H1 (cell line): ENCODE measurements around the gene ADAMTS16. TPM values are rescaled to one million over a fixed set of nuclear protein-coding genes. Genes with fewer than 3 reads are reported as not detected.

Experiments
- CTCF ChIA-PET: fragments of 300-600 bp; sonication (Branson Sonifier 250); formaldehyde crosslinking; loops from one replicate; lab custom pipeline; 2021; ENCODE audit not compliant: partially characterized antibody; lab: Charles Lee
- POLR2A ChIA-PET: fragments of 300-600 bp; sonication (Branson Sonifier 250); formaldehyde crosslinking; loops from one replicate; lab custom pipeline; 2021; ENCODE audit warnings: inconsistent platforms; ENCODE audit not compliant: partially characterized antibody; lab: Charles Lee
- DNase-seq, 2 experiments: peaks; one replicate each; pipeline versions ENCODE4 v3.0.0 to v3.0.0-alpha.2; 2010 to 2022; ENCODE audit warnings: low spot score in 2 of 2, low read depth in 1 of 2, mixed read lengths in 1 of 2
- FAIRE-seq: peaks from 2 replicates; lab custom pipeline; 2011; peaks lifted over from hg19 to GRCh38; lab: Jason Lieb, UNC
- H2AFZ ChIP-seq: 2 replicates; pipeline ENCODE4 v1.8.1; 2012; ENCODE audit warnings: low read length, inconsistent platforms
- H2AK5ac ChIP-seq: 2 replicates; pipeline ENCODE4 v1.6.1; 2013; ENCODE audit warnings: low read depth, low read length
- H2BK120ac ChIP-seq: replicated peaks from 2 replicates; pipeline ENCODE3; 2013; ENCODE audit warnings: low read depth, low read length, inconsistent platforms
- H2BK12ac ChIP-seq: 2 replicates; pipeline ENCODE4 v1.6.1; 2013; ENCODE audit warnings: low read depth, low read length
- H2BK15ac ChIP-seq: 2 replicates; pipeline ENCODE4 v1.6.1; 2013; ENCODE audit warnings: low read length
- H2BK20ac ChIP-seq: 2 replicates; pipeline ENCODE4 v1.6.1; 2013; ENCODE audit warnings: low read length
- H2BK5ac ChIP-seq: 2 replicates; pipeline ENCODE4 v1.6.1; 2013; ENCODE audit warnings: low read depth, low read length
- H3K14ac ChIP-seq: 2 replicates; pipeline ENCODE4 v1.6.1; 2013; ENCODE audit warnings: inconsistent platforms; ENCODE audit not compliant: insufficient read length
- H3K18ac ChIP-seq: 2 replicates; pipeline ENCODE4 v1.6.1; 2013; ENCODE audit warnings: low read length; ENCODE audit errors: extremely low read depth
- H3K23ac ChIP-seq: 2 replicates; pipeline ENCODE4 v1.6.1; 2013; ENCODE audit warnings: inconsistent platforms; ENCODE audit not compliant: insufficient read length
- H3K23me2 ChIP-seq: 2 replicates; pipeline ENCODE4 v1.6.1; 2013; ENCODE audit warnings: low read depth, low read length
- H3K27ac ChIP-seq: 2 replicates; pipeline ENCODE4 v1.6.1; 2011; ENCODE audit warnings: low read depth, low read length, inconsistent platforms
- H3K27me3 ChIP-seq, 4 experiments: replicated peaks in 1 of 4; 1 replicate in 1 of 4; 2 replicates in 3 of 4; pipeline versions ENCODE4 v1.6.1 to v1.8.1; 2011 to 2013; ENCODE audit warnings: low read length in 3 of 4, mild to moderate bottlenecking in 3 of 4, inconsistent platforms in 2 of 4, mixed read lengths in 2 of 4, moderate library complexity in 1 of 4; ENCODE audit not compliant: control insufficient read depth in 3 of 4, insufficient read depth in 3 of 4; ENCODE audit errors: extremely low read depth in 1 of 4
- H3K36me3 ChIP-seq, 4 experiments: 2 replicates each; pipeline versions ENCODE4 v1.6.1 to v1.8.1; 2011 to 2013; ENCODE audit warnings: mild to moderate bottlenecking in 4 of 4, low read length in 3 of 4, moderate library complexity in 2 of 4, control low read depth in 1 of 4, inconsistent platforms in 1 of 4; ENCODE audit not compliant: insufficient read depth in 4 of 4, control insufficient read depth in 2 of 4
- H3K4ac ChIP-seq: replicated peaks from 2 replicates; pipeline ENCODE3; 2013; ENCODE audit warnings: low read length, low read depth, mixed read lengths, inconsistent platforms; ENCODE audit not compliant: insufficient read length
- H3K4me1 ChIP-seq, 4 experiments: replicated peaks in 1 of 4; 1 replicate in 1 of 4; 2 replicates in 3 of 4; pipeline versions ENCODE4 v1.6.1 to v1.8.1; 2011 to 2013; ENCODE audit warnings: low read length in 3 of 4, inconsistent platforms in 2 of 4, mixed read lengths in 1 of 4; ENCODE audit not compliant: insufficient read depth in 4 of 4, control insufficient read depth in 3 of 4
- H3K4me2 ChIP-seq, 2 experiments: 2 replicates each; pipeline versions ENCODE4 v1.6.1 to v1.8.1; 2011 to 2013; ENCODE audit warnings: low read depth in 2 of 2, low read length in 2 of 2, control low read depth in 1 of 2, inconsistent platforms in 1 of 2, mild to moderate bottlenecking in 1 of 2; ENCODE audit not compliant: insufficient read depth in 1 of 2
- H3K4me3 ChIP-seq, 4 experiments: fragments of 200-600, 300-600 bp in 1 of 4; sonication (generic), shearing (Covaris generic), sonication (Bioruptor Twin) in 1 of 4; 2 replicates each; pipeline versions ENCODE4 v1.5.1 to v1.8.1; 2011 to 2016; ENCODE audit warnings: low read length in 4 of 4, low read depth in 3 of 4, control low read depth in 2 of 4, inconsistent platforms in 2 of 4, mild to moderate bottlenecking in 2 of 4, mixed read lengths in 1 of 4, moderate library complexity in 1 of 4; ENCODE audit not compliant: insufficient read depth in 2 of 4; ENCODE audit errors: extremely low read depth in 1 of 4
- H3K56ac ChIP-seq: replicated peaks from 2 replicates; pipeline ENCODE3; 2013; ENCODE audit warnings: low read depth, mild to moderate bottlenecking, mixed read lengths, low read length, inconsistent platforms; ENCODE audit not compliant: insufficient read length
- H3K79me1 ChIP-seq: 2 replicates; pipeline ENCODE4 v1.6.1; 2013; ENCODE audit warnings: low read depth, low read length, control low read depth
- H3K79me2 ChIP-seq, 2 experiments: 2 replicates each; pipeline versions ENCODE4 v1.6.1 to v1.8.1; 2012 to 2013; ENCODE audit warnings: low read length in 2 of 2, mild to moderate bottlenecking in 2 of 2, inconsistent platforms in 1 of 2; ENCODE audit not compliant: insufficient read depth in 2 of 2, control insufficient read depth in 1 of 2
- H3K9ac ChIP-seq, 4 experiments: replicated peaks in 1 of 4; 1 replicate in 1 of 4; 2 replicates in 3 of 4; pipeline versions ENCODE4 v1.6.1 to v1.8.1; 2011 to 2013; ENCODE audit warnings: low read depth in 3 of 4, low read length in 3 of 4, control low read depth in 2 of 4, mild to moderate bottlenecking in 2 of 4, moderate library complexity in 2 of 4, inconsistent platforms in 1 of 4; ENCODE audit errors: extremely low read depth in 1 of 4
- H3K9me3 ChIP-seq, 2 experiments: 2 replicates each; pipeline versions ENCODE4 v1.6.1 to v1.8.1; 2012 to 2013; ENCODE audit warnings: mild to moderate bottlenecking in 2 of 2, moderate library complexity in 2 of 2, control low read depth in 1 of 2, inconsistent platforms in 1 of 2, low read depth in 1 of 2, low read length in 1 of 2, mixed read lengths in 1 of 2; ENCODE audit not compliant: insufficient read depth in 2 of 2
- H4K20me1 ChIP-seq, 2 experiments: replicated peaks in 1 of 2; 2 replicates each; pipeline versions ENCODE3 to v1.8.1; 2011 to 2013; ENCODE audit warnings: inconsistent platforms in 2 of 2, low read length in 2 of 2, mild to moderate bottlenecking in 1 of 2; ENCODE audit not compliant: insufficient read depth in 2 of 2, control insufficient read depth in 1 of 2
- H4K5ac ChIP-seq: 2 replicates; pipeline ENCODE4 v1.6.1; 2013; ENCODE audit warnings: low read length, low read depth, mixed read lengths, inconsistent platforms; ENCODE audit not compliant: insufficient read length
- H4K8ac ChIP-seq: 2 replicates; pipeline ENCODE4 v1.8.0; 2013; ENCODE audit warnings: mild to moderate bottlenecking, moderate library complexity, low read length, inconsistent platforms; ENCODE audit not compliant: insufficient read depth; ENCODE audit errors: extremely low read depth
- H4K91ac ChIP-seq: replicated peaks from 2 replicates; pipeline ENCODE3; 2013; ENCODE audit warnings: low read length, mixed read lengths, inconsistent platforms; ENCODE audit not compliant: insufficient read length
- BRCA1 ChIP-seq: IDR thresholded peaks from 2 replicates; pipeline ENCODE4 v1.6.1; 2012; ENCODE audit warnings: low read depth, low read length, improper control_type of control experiment
- CBX8 ChIP-seq: fragments of 300-800, 300-1000 bp; sonication (generic); IDR thresholded peaks from 2 replicates; pipeline ENCODE4 v1.7.1; 2016; ENCODE audit warnings: low read depth, low read length, borderline replicate concordance
- EZH2 ChIP-seq: fragments of 200-600 bp; sonication (generic); IDR thresholded peaks from 2 replicates; pipeline ENCODE4 v1.7.1; 2012; ENCODE audit warnings: low read depth, mild to moderate bottlenecking, moderate library complexity, low read length, inconsistent platforms; ENCODE audit not compliant: severe bottlenecking
- GABPA ChIP-seq: IDR thresholded peaks from 2 replicates; pipeline ENCODE4 v1.6.1; 2011; ENCODE audit warnings: mild to moderate bottlenecking, low read length, moderate library complexity, borderline replicate concordance; ENCODE audit not compliant: insufficient read depth
- KDM5A ChIP-seq: fragments of 200-600 bp; IDR thresholded peaks from 2 replicates; pipeline ENCODE4 v1.7.1; 2012; ENCODE audit warnings: mild to moderate bottlenecking, low read length, inconsistent platforms, mixed read lengths
- POU5F1 ChIP-seq: IDR thresholded peaks from 2 replicates; pipeline ENCODE4 v1.6.1; 2011; ENCODE audit warnings: low read depth, mild to moderate bottlenecking, low read length, moderate library complexity
- SUZ12 ChIP-seq: fragments of 200-600 bp; sonication (generic); IDR thresholded peaks from 2 replicates; pipeline ENCODE4 v1.6.1; 2012; ENCODE audit warnings: mild to moderate bottlenecking, inconsistent platforms, low read length, moderate library complexity, mixed read lengths
- TAF7 ChIP-seq: optimal IDR thresholded peaks from 2 replicates; pipeline ENCODE3; 2011; ENCODE audit warnings: low read depth, mild to moderate bottlenecking, inconsistent platforms, low read length, moderate library complexity, borderline replicate concordance
- YY1 ChIP-seq: IDR thresholded peaks from 2 replicates; pipeline ENCODE4 v1.6.1; 2011; ENCODE audit warnings: low read depth, mild to moderate bottlenecking, low read length
- WGBS, 2 experiments: shearing (Covaris generic) in 1 of 2; methylation state at CpG; one replicate each; pipeline versions ENCODE4 v1.1.6 to v1.1.7; 2013 to 2015; ENCODE audit warnings: low lambda C conversion rate in 2 of 2, mixed read lengths in 2 of 2, inconsistent platforms in 1 of 2, low coverage in 1 of 2, missing lambda C conversion rate in 1 of 2; ENCODE audit not compliant: insufficient replicate concordance in 2 of 2, insufficient coverage in 1 of 2, insufficient read length in 1 of 2; ENCODE audit errors: extremely low coverage in 1 of 2, missing lambda C conversion rate in 1 of 2; 5-methylcytosine and 5-hydroxymethylcytosine counted together
- polyA plus RNA-seq, 7 experiments: library from polyadenylated mRNA; depleted of rRNA in 3 of 7; stranded (reverse) in 5 of 7; unstranded in 2 of 7; fragments of >200 nt in 5 of 7; fragments of 200-250 nt in 2 of 7; gene quantifications; 1 replicate in 5 of 7; 2 replicates in 1 of 7; 4 replicates in 1 of 7; pipeline versions ENCODE4 v1.2.1 to v1.2.3, GENCODE V29; 2011 to 2013; ENCODE audit warnings: missing spikeins in 2 of 7, mixed read lengths in 2 of 7
- total RNA-seq: library from RNA; stranded (reverse); fragmentation: NEBNext Ultra II Directional; extraction: Animal tissue kit (Norgen Biotek cat#: 25700); gene quantifications from 2 replicates; pipeline ENCODE4 v1.2.1, GENCODE V29; 2021
- TF ChIP-seq, protein P1 (sequence below), 3 experiments: IDR thresholded peaks; 1 replicate in 2 of 3; 2 replicates in 1 of 3; pipeline versions ENCODE4 v1.5.1 to v1.6.1; 2011; ENCODE audit warnings: low read length in 3 of 3, mild to moderate bottlenecking in 3 of 3, inconsistent platforms in 2 of 3, low read depth in 1 of 3, moderate library complexity in 1 of 3; ENCODE audit not compliant: insufficient read depth in 1 of 3; ENCODE audit errors: control extremely low read depth in 1 of 3

ADAMTS16 gene
- total and polyA plus RNA-seq, 2 of the 8 experiments (the other 6 are each of a cell fraction or from before 2014, with no cell fraction given): 3.7 to 16.0 TPM

DNA sequence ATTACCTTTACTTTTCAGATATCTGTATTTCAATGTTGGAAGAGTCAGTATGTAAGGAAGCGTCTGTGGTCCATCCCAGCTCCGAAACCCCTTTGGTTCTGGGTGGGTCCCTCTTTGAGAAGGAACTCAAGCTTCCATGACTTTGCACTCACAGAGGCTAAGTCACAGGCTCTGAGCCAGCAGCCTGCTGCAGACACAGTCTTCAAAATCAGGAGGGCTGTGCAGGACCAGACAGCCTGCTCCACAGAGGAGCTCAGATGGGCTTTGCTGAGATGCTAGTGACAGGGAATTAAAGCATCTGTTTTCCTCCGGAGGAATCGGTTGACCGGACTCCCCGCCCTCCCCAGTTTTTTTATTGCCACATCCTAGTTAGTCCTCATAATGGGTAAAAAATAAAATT is 155.9 kb downstream of the ADAMTS16 start:
- H2BK12ac ChIP-seq: no peak overlapping the region
- TF ChIP-seq BRCA1: no peak
- no peak for TF ChIP-seq TAF7
- TF ChIP-seq, protein P1, sequence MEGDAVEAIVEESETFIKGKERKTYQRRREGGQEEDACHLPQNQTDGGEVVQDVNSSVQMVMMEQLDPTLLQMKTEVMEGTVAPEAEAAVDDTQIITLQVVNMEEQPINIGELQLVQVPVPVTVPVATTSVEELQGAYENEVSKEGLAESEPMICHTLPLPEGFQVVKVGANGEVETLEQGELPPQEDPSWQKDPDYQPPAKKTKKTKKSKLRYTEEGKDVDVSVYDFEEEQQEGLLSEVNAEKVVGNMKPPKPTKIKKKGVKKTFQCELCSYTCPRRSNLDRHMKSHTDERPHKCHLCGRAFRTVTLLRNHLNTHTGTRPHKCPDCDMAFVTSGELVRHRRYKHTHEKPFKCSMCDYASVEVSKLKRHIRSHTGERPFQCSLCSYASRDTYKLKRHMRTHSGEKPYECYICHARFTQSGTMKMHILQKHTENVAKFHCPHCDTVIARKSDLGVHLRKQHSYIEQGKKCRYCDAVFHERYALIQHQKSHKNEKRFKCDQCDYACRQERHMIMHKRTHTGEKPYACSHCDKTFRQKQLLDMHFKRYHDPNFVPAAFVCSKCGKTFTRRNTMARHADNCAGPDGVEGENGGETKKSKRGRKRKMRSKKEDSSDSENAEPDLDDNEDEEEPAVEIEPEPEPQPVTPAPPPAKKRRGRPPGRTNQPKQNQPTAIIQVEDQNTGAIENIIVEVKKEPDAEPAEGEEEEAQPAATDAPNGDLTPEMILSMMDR (IDR thresholded peaks at IDR 0.05; ENCODE audit: control extremely low read depth in 1 of 3, insufficient read depth in 1 of 3, low read depth in 1 of 3, low read length in 3 of 3): no peak
- TF ChIP-seq SUZ12: no peak
- TF ChIP-seq POU5F1: no peak
- no peak for TF ChIP-seq KDM5A
- TF ChIP-seq YY1: no peak
- TF ChIP-seq GABPA: no peak
- TF ChIP-seq CBX8: no peak
- no peak for TF ChIP-seq EZH2
- H3K56ac ChIP-seq: no peak overlapping the region
- no peaks in the 10 kb centered on the region for H3K9me3 ChIP-seq
- no peak overlapping the region for H3K4me2 ChIP-seq
- no peak overlapping the region for H4K91ac ChIP-seq
- H3K36me3 ChIP-seq: no peaks in the 10 kb centered on the region
- no peak overlapping the region for H2BK20ac ChIP-seq
- H4K5ac ChIP-seq: no peak overlapping the region
- no peak overlapping the region for H2AFZ ChIP-seq
- no peak overlapping the region for H3K23ac ChIP-seq
- DNase-seq (no peak), FAIRE-seq (no peak)
- H3K4me1 ChIP-seq: no peaks in the 10 kb centered on the region; a peak in 1 of 7 replicates
- no peak overlapping the region for H3K14ac ChIP-seq
- no peak overlapping the region for H3K4me3 ChIP-seq
- H3K18ac ChIP-seq: no peak overlapping the region
- no peak overlapping the region for H2AK5ac ChIP-seq
- no peaks in the 10 kb centered on the region for H4K20me1 ChIP-seq
- no peaks in the 10 kb centered on the region for H3K79me1 ChIP-seq
- CTCF ChIA-PET: interaction anchor here (0.9 kb wide), 1 partner anchor 9 kb away, joined by 3 read pairs; no protein-coding TSS in a partner anchor
- H2BK5ac ChIP-seq: no peak overlapping the region
- no peaks in the 10 kb centered on the region for H3K23me2 ChIP-seq
- no peak overlapping the region for H3K9ac ChIP-seq
- no peak overlapping the region for H2BK15ac ChIP-seq
- no peak overlapping the region for H4K8ac ChIP-seq
- no peak overlapping the region for H3K4ac ChIP-seq
- H3K27me3 ChIP-seq: no peaks in the 10 kb centered on the region
- no peaks in the 10 kb centered on the region for H3K79me2 ChIP-seq
- no peak overlapping the region for H3K27ac ChIP-seq
- H2BK120ac ChIP-seq: no peak overlapping the region
- POLR2A ChIA-PET: no interaction called here
- 82% methylated on average over 6 of the region's 6 CpGs; no CpG with 5 or more reads in 1 of the 2 experiments for WGBS, 2 experiments
